Measurements from ENCODE around the gene NXPH1. TPM values are rescaled to one million over a fixed set of nuclear protein-coding genes. Genes with fewer than 3 reads are reported as not detected.
A peak's percentile ranks its signal among the peaks of the same experiment; 100 is the strongest.

The NXPH1 gene
- total RNA-seq (not detected in 2 replicates), polyA plus RNA-seq (not detected in 2 replicates), polyA minus RNA-seq (not detected in 2 replicates)
- not detected for total RNA-seq (2013)

- ChIA-PET CTCF (no interaction called here), POLR2A (no interaction called here)
- peaks cover 0 to 69% (median 45%) of the 10 kb centered on the region in 4 experiments for H3K27me3 ChIP-seq (replicated peaks in 1 of 4; ENCODE audit: control extremely low read depth in 1 of 4, control insufficient read depth in 3 of 4, insufficient read depth in 4 of 4, low read length in 3 of 4)
- H3K4me1 ChIP-seq (ENCODE audit: control insufficient read depth in 2 of 2, insufficient read depth in 2 of 2, low read length in 2 of 2), result peaks cover 6 to 32% of the 10 kb centered on the region in 2 donors
- H3K27ac ChIP-seq (ENCODE audit: low read length in 2 of 2), result no peak within 1 kb of the TSS
- H3K4me2 ChIP-seq (replicated peaks; ENCODE audit: low read depth, low read length, poor library complexity, severe bottlenecking), result peak within 1 kb of the TSS; percentile 15
- Mint-ChIP-seq H3K4me1 (peaks cover 25% of the 10 kb centered on the region), H3K27me3 (peaks cover 69% of the 10 kb centered on the region), H3K9me3 (ENCODE audit: insufficient read depth) (no peaks in the 10 kb centered on the region), H3K27ac (no peak within 1 kb of the TSS), H3K4me3 (peak within 1 kb of the TSS; percentile 46)
- intact Hi-C loops (cut with micrococcal nuclease), result no loop called here
- ATAC-seq (ENCODE audit: low read depth), result no peak
- H3K9me3 ChIP-seq (ENCODE audit: control extremely low read depth in 1 of 3, control insufficient read depth in 2 of 3, insufficient read depth in 1 of 3, low read length in 2 of 3), result peaks cover 0 to 27% (median 0%) of the 10 kb centered on the region in 3 donors
- no peak within 1 kb of the TSS for H3K9ac ChIP-seq (ENCODE audit: low read length)
- peak within 1 kb of the TSS; percentile 32 for H2AFZ ChIP-seq (ENCODE audit: insufficient read depth, low read depth, low read length, poor library complexity, severe bottlenecking)
- DNase-seq, result peak; percentile 7
- no peaks in the 10 kb centered on the region for H3K79me2 ChIP-seq (ENCODE audit: control insufficient read depth, insufficient read depth, low read length)
- H3K4me3 ChIP-seq (ENCODE audit: control extremely low read depth in 1 of 5, extremely low read depth in 1 of 5, insufficient read depth in 1 of 5, low read depth in 2 of 5, low read length in 4 of 5), result no peak within 1 kb of the TSS
- TF ChIP-seq EZH2 (IDR thresholded peaks at IDR 0.05; ENCODE audit: borderline replicate concordance, insufficient read depth, low read depth, low read length, poor library complexity, severe bottlenecking), result no peak
- no peak for TF ChIP-seq CTCF (IDR thresholded peaks at IDR 0.05)
- 4% methylated on average over 68 of the region's 71 CpGs for WGBS (ENCODE audit: insufficient coverage)
- H4K20me1 ChIP-seq (ENCODE audit: control insufficient read depth, insufficient read depth, low read length, poor library complexity, severe bottlenecking), result no peaks in the 10 kb centered on the region
- H3K36me3 ChIP-seq (replicated peaks in 1 of 2; ENCODE audit: control extremely low read depth in 1 of 2, control insufficient read depth in 1 of 2, extremely low read depth in 1 of 2, insufficient read depth in 2 of 2, low read length in 1 of 2), result no peaks in the 10 kb centered on the region
Measured at GRCh38 chr7:8433477-8434289, at the start of gene NXPH1. Gene NXPH1, plus strand, starts transcription at chr7:8433609.

- TF ChIP-seq CTCF (IDR thresholded peaks at IDR 0.05), result no peak
- no peak for TF ChIP-seq EZH2 (IDR thresholded peaks at IDR 0.05; ENCODE audit: borderline replicate concordance, insufficient read depth, low read depth, low read length, poor library complexity, severe bottlenecking)
- Histone ChIP-seq H3K79me2 (ENCODE audit: control insufficient read depth, insufficient read depth, low read length) (no peaks in the 10 kb centered on the region), H4K20me1 (ENCODE audit: control insufficient read depth, insufficient read depth, low read length, poor library complexity, severe bottlenecking) (no peaks in the 10 kb centered on the region), H3K9me3 (ENCODE audit: control extremely low read depth in 1 of 3, control insufficient read depth in 2 of 3, insufficient read depth in 1 of 3, low read length in 2 of 3) (no peaks in the 10 kb centered on the region), H3K9ac (ENCODE audit: low read length) (no peak overlapping the region), H3K4me3 (ENCODE audit: control extremely low read depth in 1 of 5, extremely low read depth in 1 of 5, insufficient read depth in 1 of 5, low read depth in 2 of 5, low read length in 4 of 5) (no peak overlapping the region), H3K27ac (ENCODE audit: low read length in 2 of 2) (no peak overlapping the region), H3K36me3 (replicated peaks in 1 of 2; ENCODE audit: control extremely low read depth in 1 of 2, control insufficient read depth in 1 of 2, extremely low read depth in 1 of 2, insufficient read depth in 2 of 2, low read length in 1 of 2) (no peaks in the 10 kb centered on the region), H3K27me3 (replicated peaks in 1 of 4; ENCODE audit: control extremely low read depth in 1 of 4, control insufficient read depth in 3 of 4, insufficient read depth in 4 of 4, low read length in 3 of 4) (no peaks in the 10 kb centered on the region), H3K4me1 (ENCODE audit: control insufficient read depth in 2 of 2, insufficient read depth in 2 of 2, low read length in 2 of 2) (no peaks in the 10 kb centered on the region), H3K4me2 (replicated peaks; ENCODE audit: low read depth, low read length, poor library complexity, severe bottlenecking) (no peak overlapping the region), H2AFZ (ENCODE audit: insufficient read depth, low read depth, low read length, poor library complexity, severe bottlenecking) (no peak overlapping the region)
- WGBS (ENCODE audit: insufficient coverage), result 9% methylated on average over 1 of the region's 4 CpGs
- ChIA-PET CTCF (no interaction called here), POLR2A (no interaction called here)
- no peak overlapping the region for H3K27ac Mint-ChIP-seq
- DNase-seq (no peak), ATAC-seq (ENCODE audit: low read depth) (no peak)
- peaks cover 19% of the 10 kb centered on the region for H3K27me3 Mint-ChIP-seq
- H3K4me1 Mint-ChIP-seq, result no peaks in the 10 kb centered on the region
- intact Hi-C loops (cut with micrococcal nuclease), result no loop called here
- no peaks in the 10 kb centered on the region for H3K9me3 Mint-ChIP-seq (ENCODE audit: insufficient read depth)
- H3K4me3 Mint-ChIP-seq, result no peak overlapping the region
Measured at GRCh38 chr7:8384901-8385300, 48.5 kb upstream of the NXPH1 start.

Data from B cell (primary cell).